PFSK-1 (cell line): ENCODE data around the gene TMEM132D.

Experiments used
- POLR2AphosphoS5 ChIP-seq: IDR thresholded peaks from 2 replicates; pipeline ENCODE4 v1.6.1; 2012; ENCODE audit warnings: low read depth, mild to moderate bottlenecking, control low read depth, low read length, moderate library complexity
- TAF1 ChIP-seq: IDR thresholded peaks from 2 replicates; pipeline ENCODE4 v1.6.1; 2012; ENCODE audit warnings: low read length, control low read depth, borderline replicate concordance; ENCODE audit not compliant: insufficient read depth
- TF ChIP-seq, protein P1 (sequence below), 2 experiments: IDR thresholded peaks; 2 replicates each; pipeline versions ENCODE4 v1.6.1 to v1.8.0; 2011 to 2012; ENCODE audit warnings: low read depth in 2 of 2, low read length in 2 of 2, control low read depth in 1 of 2, inconsistent platforms in 1 of 2, mild to moderate bottlenecking in 1 of 2, moderate library complexity in 1 of 2; ENCODE audit not compliant: insufficient read depth in 1 of 2

DNA sequence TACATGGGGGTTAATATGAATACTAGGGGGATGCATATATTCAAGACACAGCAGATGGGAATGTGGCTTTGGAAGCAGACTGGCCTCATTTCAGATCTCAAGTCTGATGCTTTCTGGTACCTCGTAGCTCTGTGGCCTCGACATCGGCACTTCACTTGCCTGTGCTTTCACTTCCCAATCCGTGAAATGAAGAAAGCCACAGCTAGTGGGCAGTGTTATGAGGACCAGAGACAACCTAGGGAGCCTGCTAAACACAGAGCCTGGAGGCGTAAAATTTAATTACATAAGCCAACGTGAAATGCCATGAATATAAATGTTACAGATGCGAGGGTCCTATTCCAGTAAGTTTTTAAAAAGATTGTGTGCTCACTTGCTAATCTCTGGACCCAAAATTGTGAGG, 286.0 kb downstream of the TMEM132D start:
- no peak for TF ChIP-seq POLR2AphosphoS5
- TF ChIP-seq, protein P1, sequence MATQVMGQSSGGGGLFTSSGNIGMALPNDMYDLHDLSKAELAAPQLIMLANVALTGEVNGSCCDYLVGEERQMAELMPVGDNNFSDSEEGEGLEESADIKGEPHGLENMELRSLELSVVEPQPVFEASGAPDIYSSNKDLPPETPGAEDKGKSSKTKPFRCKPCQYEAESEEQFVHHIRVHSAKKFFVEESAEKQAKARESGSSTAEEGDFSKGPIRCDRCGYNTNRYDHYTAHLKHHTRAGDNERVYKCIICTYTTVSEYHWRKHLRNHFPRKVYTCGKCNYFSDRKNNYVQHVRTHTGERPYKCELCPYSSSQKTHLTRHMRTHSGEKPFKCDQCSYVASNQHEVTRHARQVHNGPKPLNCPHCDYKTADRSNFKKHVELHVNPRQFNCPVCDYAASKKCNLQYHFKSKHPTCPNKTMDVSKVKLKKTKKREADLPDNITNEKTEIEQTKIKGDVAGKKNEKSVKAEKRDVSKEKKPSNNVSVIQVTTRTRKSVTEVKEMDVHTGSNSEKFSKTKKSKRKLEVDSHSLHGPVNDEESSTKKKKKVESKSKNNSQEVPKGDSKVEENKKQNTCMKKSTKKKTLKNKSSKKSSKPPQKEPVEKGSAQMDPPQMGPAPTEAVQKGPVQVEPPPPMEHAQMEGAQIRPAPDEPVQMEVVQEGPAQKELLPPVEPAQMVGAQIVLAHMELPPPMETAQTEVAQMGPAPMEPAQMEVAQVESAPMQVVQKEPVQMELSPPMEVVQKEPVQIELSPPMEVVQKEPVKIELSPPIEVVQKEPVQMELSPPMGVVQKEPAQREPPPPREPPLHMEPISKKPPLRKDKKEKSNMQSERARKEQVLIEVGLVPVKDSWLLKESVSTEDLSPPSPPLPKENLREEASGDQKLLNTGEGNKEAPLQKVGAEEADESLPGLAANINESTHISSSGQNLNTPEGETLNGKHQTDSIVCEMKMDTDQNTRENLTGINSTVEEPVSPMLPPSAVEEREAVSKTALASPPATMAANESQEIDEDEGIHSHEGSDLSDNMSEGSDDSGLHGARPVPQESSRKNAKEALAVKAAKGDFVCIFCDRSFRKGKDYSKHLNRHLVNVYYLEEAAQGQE (IDR thresholded peaks at IDR 0.05; ENCODE audit: insufficient read depth in 1 of 2, low read depth in 2 of 2, low read length in 2 of 2) = no peak
- no peak for TF ChIP-seq TAF1
